Panc1 (cell line): ENCODE measurements around the gene RPS15A. TPM values are rescaled to one million over a fixed set of nuclear protein-coding genes. Genes with fewer than 3 reads are reported as not detected.

ENCODE experiments used
- ATAC-seq: fragments of 200-7000 bp; cut with Tn5 transposase; 2 replicates; pipeline ENCODE4 v1.9.1; 2020; ENCODE audit warnings: mild to moderate bottlenecking, moderate library complexity
- Bru-seq: library from RNA; stranded (reverse); fragments of 400-500 nt; gene quantifications from one replicate; lab custom pipeline; 2021; lab: Mats Ljungman, UMichigan
- BruChase-seq, 2 experiments: library from RNA; stranded (reverse); fragments of 400-500 nt; gene quantifications; one replicate each; lab custom pipeline; 2021; lab: Mats Ljungman, UMichigan
- BruUV-seq: library from RNA; stranded (reverse); fragments of 400-500 nt; replicated peaks from 2 replicates; lab custom pipeline; 2021; lab: Mats Ljungman, UMichigan
- CTCF ChIA-PET: fragments of 300-600 bp; sonication (Branson Sonifier 250); formaldehyde crosslinking; loops from one replicate; lab custom pipeline; 2022; ENCODE audit warnings: antibody characterized with exemption; lab: Charles Lee
- POLR2A ChIA-PET: fragments of 300-600 bp; sonication (Branson Sonifier 250); formaldehyde crosslinking; loops from one replicate; lab custom pipeline; 2022; ENCODE audit warnings: antibody characterized with exemption; lab: Charles Lee
- DNase-seq: peaks from one replicate; pipeline ENCODE4 v3.0.0-alpha.2; 2010; ENCODE audit warnings: low read depth, low spot score
- H3K27ac ChIP-seq: 2 replicates; pipeline ENCODE4 v1.5.1; 2011; ENCODE audit warnings: mild to moderate bottlenecking, low read length, inconsistent platforms
- H3K27me3 ChIP-seq: fragments of 200-500 bp; sonication (Bioruptor generic); 2 replicates; pipeline ENCODE4 v1.6.0; 2014; ENCODE audit warnings: low read length, inconsistent platforms; ENCODE audit not compliant: control insufficient read depth, insufficient read depth
- H3K36me3 ChIP-seq: fragments of 200-500 bp; sonication (Bioruptor generic); 2 replicates; pipeline ENCODE4 v1.5.1; 2014; ENCODE audit warnings: inconsistent platforms, mild to moderate bottlenecking, low read length, moderate library complexity; ENCODE audit not compliant: control insufficient read depth, insufficient read depth
- H3K4me1 ChIP-seq: 2 replicates; pipeline ENCODE4 v1.5.1; 2011; ENCODE audit warnings: inconsistent platforms, mild to moderate bottlenecking, low read length, moderate library complexity; ENCODE audit not compliant: control insufficient read depth, insufficient read depth
- H3K4me3 ChIP-seq, 2 experiments: 2 replicates each; pipeline ENCODE4 v1.5.1; 2011 to 2012; ENCODE audit warnings: low read depth in 2 of 2, low read length in 2 of 2, mild to moderate bottlenecking in 2 of 2, inconsistent platforms in 1 of 2, moderate library complexity in 1 of 2
- H3K9me3 ChIP-seq: fragments of 200-500 bp; sonication (Bioruptor generic); 2 replicates; pipeline ENCODE4 v1.5.1; 2014; ENCODE audit warnings: low read depth, mild to moderate bottlenecking, inconsistent platforms, low read length, moderate library complexity; ENCODE audit not compliant: control insufficient read depth, insufficient read depth
- CTCF ChIP-seq: fragments of 450-650 bp; IDR thresholded peaks from 2 replicates; pipeline ENCODE4 v1.5.1; 2017; ENCODE audit warnings: mild to moderate bottlenecking
- POLR2AphosphoS5 ChIP-seq: IDR thresholded peaks from 2 replicates; pipeline ENCODE4 v1.6.1; 2012; ENCODE audit warnings: mild to moderate bottlenecking, low read depth, low read length, moderate library complexity
- REST ChIP-seq, 2 experiments: IDR thresholded peaks; 2 replicates each; pipeline ENCODE4 v1.6.1; 2011 to 2012; ENCODE audit warnings: low read depth in 2 of 2, control low read depth in 1 of 2, low read length in 1 of 2, mild to moderate bottlenecking in 1 of 2, moderate library complexity in 1 of 2; ENCODE audit not compliant: insufficient read depth in 1 of 2
- SIN3A ChIP-seq: IDR thresholded peaks from 2 replicates; pipeline ENCODE4 v1.6.1; 2012; ENCODE audit warnings: low read depth, mild to moderate bottlenecking, low read length, moderate library complexity, borderline replicate concordance; ENCODE audit not compliant: insufficient read depth
- TCF7L2 ChIP-seq: IDR thresholded peaks from 2 replicates; pipeline ENCODE4 v1.6.1; 2011; ENCODE audit warnings: mild to moderate bottlenecking, low read depth, low read length, inconsistent platforms
- in situ Hi-C: cut with HindIII; loops from 2 replicates; pipeline ENCODE4 v1.10.0; 2016; ENCODE audit warnings: low sequenced_read_pairs, low pct_unique_long_range_greater_than_20kb
- intact Hi-C: fragments of 100-400 bp; cut with micrococcal nuclease; formaldehyde crosslinking; loops from one replicate; pipeline ENCODE4 v1.10.0; 2022; ENCODE audit not compliant: unreplicated experiment
- long read RNA-seq: library from polyadenylated mRNA; unstranded; transcript quantifications from one replicate; pipeline ENCODE4 v2.0.0, GENCODE V29; 2021; ENCODE audit not compliant: unreplicated experiment
- polyA plus RNA-seq: library from polyadenylated mRNA; unstranded; fragments of >200 nt; gene quantifications from one replicate; pipeline ENCODE4 v1.2.1, GENCODE V29; 2012; ENCODE audit warnings: missing spikeins; ENCODE audit not compliant: insufficient read length
- total RNA-seq: library from RNA; stranded (reverse); gene quantifications from one replicate; pipeline ENCODE4 v1.2.1, GENCODE V29; 2021; ENCODE audit not compliant: unreplicated experiment

Gene RPS15A
- total RNA-seq = 1,366 TPM
- polyA plus RNA-seq = 1,339 TPM
- percentile 99 among the genes with signal in this experiment for Bru-seq, nascent RNA
- percentile 97 among the genes with signal in this experiment for BruChase-seq, experiment 1, labeled RNA remaining after a 2-hour chase
- BruChase-seq, experiment 2, labeled RNA remaining after a 6-hour chase = percentile 98 among the genes with signal in this experiment
- long read RNA-seq, transcript RPS15A-201 (5 exons, 2,203 nt) = minor isoform, 33 of 988 reads
- long read RNA-seq, transcript RPS15A-203 (5 exons, 525 nt) = major isoform, 534 of 988 reads
- long read RNA-seq, partial matches to known transcripts = 405 of 988 reads
- long read RNA-seq, other reads (novel, unspliced or antisense) = 4 of 988 reads

GRCh38 chr16:18789850-18790706, at the start of gene RPS15A:
Gene RPS15A (minus strand): TSS chr16:18790334. CDS start chr16:18789113, 1,221 bp downstream.
- peak within 1 kb of the TSS; percentile 98 for H3K27ac ChIP-seq
- ATAC-seq (peak; percentile 95), DNase-seq (peak; percentile 97)
- peak within 1 kb of the TSS; percentile 75 to 96 for H3K4me3 ChIP-seq
- BruUV-seq = no TSS peak
- peaks cover 46% of the 10 kb centered on the region for H3K4me1 ChIP-seq
- in situ Hi-C loops = no loop called here
- CTCF ChIA-PET = interaction anchor here (1.4 kb wide), 1 partner anchor 11 kb away, joined by 5 read pairs; the partner anchor contains the start of gene ARL6IP1
- no peaks in the 10 kb centered on the region for H3K9me3 ChIP-seq
- peaks cover 59% of the 10 kb centered on the region for H3K36me3 ChIP-seq
- TF ChIP-seq SIN3A (peak; percentile 86), REST (IDR thresholded peaks at IDR 0.05; ENCODE audit: insufficient read depth in 1 of 2, low read depth in 2 of 2, low read length in 1 of 2) (peak in 1 of 2 experiments; percentile 67; a peak in 1 of 4 replicates), POLR2AphosphoS5 (peak; percentile 99), CTCF (no peak), TCF7L2 (peak; percentile 61; the same call in 1 of the 2 replicates)
- POLR2A ChIA-PET = interaction anchor here (0.5 to 0.7 kb wide), 4 partner anchors 11 to 819 kb away, joined by 4 to 7 read pairs (median 6); no protein-coding TSS in a partner anchor
- no peaks in the 10 kb centered on the region for H3K27me3 ChIP-seq
- intact Hi-C loops = no loop called here

GRCh38 chr16:18839555-18839954, 49.4 kb upstream of the RPS15A start:
- Histone ChIP-seq H3K4me1 (no peaks in the 10 kb centered on the region), H3K36me3 (peaks cover 59% of the 10 kb centered on the region), H3K27ac (no peak overlapping the region), H3K27me3 (no peaks in the 10 kb centered on the region), H3K4me3 (no peak overlapping the region), H3K9me3 (no peaks in the 10 kb centered on the region)
- intact Hi-C loops (no loop called here), in situ Hi-C loops (loop anchor here (10.0 kb wide), 1 partner anchor 135 kb away; no protein-coding TSS in a partner anchor)
- ATAC-seq (no peak), DNase-seq (no peak)
- BruUV-seq = no TSS peak
- POLR2A ChIA-PET = no interaction called here
- TF ChIP-seq CTCF (no peak), TCF7L2 (no peak), POLR2AphosphoS5 (no peak)
- CTCF ChIA-PET = no interaction called here
